CD4-positive, alpha-beta T cell (primary cell): ENCODE data around the gene RFPL2. TPM values are rescaled to one million over a fixed set of nuclear protein-coding genes. Genes with fewer than 3 reads are reported as not detected.

Source experiments
- ATAC-seq: fragments of 200-7000 bp; cut with Tn5 transposase; one replicate; pipeline ENCODE4 v1.10.0; 2022; ENCODE audit warnings: mild to moderate bottlenecking; ENCODE audit not compliant: poor library complexity
- CTCF ChIA-PET: fragments of 350-600 bp; sonication (Branson Sonifier 250); formaldehyde crosslinking; loops from one replicate; lab custom pipeline; 2021; ENCODE audit warnings: antibody characterized with exemption, inconsistent platforms; lab: Charles Lee
- POLR2A ChIA-PET: fragments of 350-600 bp; sonication (Branson Sonifier 250); formaldehyde crosslinking; loops from one replicate; lab custom pipeline; 2021; ENCODE audit warnings: antibody characterized with exemption, inconsistent platforms; lab: Charles Lee
- DNase-seq, 14 experiments: peaks; one replicate each; pipeline ENCODE4 v3.0.0-alpha.2; 2013 to 2020; ENCODE audit warnings: mixed read lengths in 2 of 14
- H3K27ac ChIP-seq, 2 donors: one replicate each; pipeline versions ENCODE4 v1.5.1 to v1.7.0; 2013; ENCODE audit warnings: low read length in 2 of 2, low read depth in 1 of 2, mild to moderate bottlenecking in 1 of 2
- H3K27me3 ChIP-seq, 2 experiments: 1 replicate in 1 of 2; 2 replicates in 1 of 2; pipeline versions ENCODE4 v1.6.1 to v1.7.0; 2013; ENCODE audit warnings: low read length in 2 of 2, control low read depth in 1 of 2, mild to moderate bottlenecking in 1 of 2, moderate library complexity in 1 of 2; ENCODE audit not compliant: insufficient read depth in 2 of 2, control insufficient read depth in 1 of 2
- H3K36me3 ChIP-seq: one replicate; pipeline ENCODE4 v1.6.1; 2013; ENCODE audit warnings: low read length, control low read depth; ENCODE audit not compliant: insufficient read depth
- H3K4me1 ChIP-seq: one replicate; pipeline ENCODE4 v1.6.1; 2013; ENCODE audit warnings: low read length, control low read depth; ENCODE audit not compliant: insufficient read depth
- H3K4me3 ChIP-seq: one replicate; pipeline ENCODE4 v1.5.1; 2013; ENCODE audit warnings: mild to moderate bottlenecking, low read length, moderate library complexity
- H3K9me3 ChIP-seq, 2 experiments: 1 replicate in 1 of 2; 2 replicates in 1 of 2; pipeline versions ENCODE4 v1.6.1 to v1.7.0; 2013; ENCODE audit warnings: low read length in 2 of 2, mild to moderate bottlenecking in 2 of 2, control low read depth in 1 of 2, moderate library complexity in 1 of 2; ENCODE audit not compliant: control insufficient read depth in 1 of 2, insufficient read depth in 1 of 2
- H3K27ac Mint-ChIP-seq: one replicate; pipeline ENCODE4 v1.8.0; 2020; ENCODE audit warnings: mixed read lengths
- H3K27me3 Mint-ChIP-seq: one replicate; pipeline ENCODE4 v1.8.0; 2021; ENCODE audit warnings: mixed read lengths
- H3K36me3 Mint-ChIP-seq: one replicate; pipeline ENCODE4 v1.8.0; 2021; ENCODE audit warnings: low read depth, mixed read lengths
- H3K4me1 Mint-ChIP-seq: one replicate; pipeline ENCODE4 v1.8.0; 2021; ENCODE audit warnings: low read depth, mixed read lengths
- H3K4me3 Mint-ChIP-seq: one replicate; pipeline ENCODE4 v1.8.0; 2020; ENCODE audit warnings: mild to moderate bottlenecking, mixed read lengths
- H3K9me3 Mint-ChIP-seq: one replicate; pipeline ENCODE4 v1.8.0; 2020; ENCODE audit warnings: mixed read lengths
- CTCF ChIP-seq: fragments of 200-600 bp; IDR thresholded peaks from one replicate; pipeline ENCODE4 v1.8.0; 2022; ENCODE audit warnings: antibody characterized with exemption, mild to moderate bottlenecking
- intact Hi-C, 2 experiments: fragments of 100-400 bp; cut with DNase I in 1 of 2; cut with micrococcal nuclease in 1 of 2; formaldehyde crosslinking; loops; one replicate each; pipeline versions ENCODE4 v1.15.1 to v1.9.0; 2023 to 2025; cut with DNase I, micrococcal nuclease
- total RNA-seq, 174 experiments: library from RNA in 2 of 174; stranded (reverse) in 2 of 174; gene quantifications; one replicate each; pipeline ENCODE4 v1.2.3 and lab custom pipeline; 2021 to 2026

Gene RFPL2
- total RNA-seq, 2 experiments from 2014 or later = 0.30 to 0.47 TPM

- Mint-ChIP-seq H3K9me3 (no peaks in the 10 kb centered on the region), H3K27ac (no peak overlapping the region), H3K36me3 (no peaks in the 10 kb centered on the region), H3K4me3 (no peak overlapping the region), H3K27me3 (peaks cover 15% of the 10 kb centered on the region), H3K4me1 (no peaks in the 10 kb centered on the region)
- TF ChIP-seq CTCF = no peak
- Histone ChIP-seq H3K9me3 (peaks cover 0 to 2% of the 10 kb centered on the region in 2 experiments), H3K36me3 (no peaks in the 10 kb centered on the region), H3K4me3 (no peak overlapping the region), H3K4me1 (no peaks in the 10 kb centered on the region), H3K27ac (no peak overlapping the region), H3K27me3 (peaks cover 5% of the 10 kb centered on the region in 2 experiments)
- CTCF ChIA-PET = no interaction called here
- DNase-seq (no peak), ATAC-seq (no peak)
- POLR2A ChIA-PET = no interaction called here
- intact Hi-C loops = no loop called here
Measured at GRCh38 chr22:32217465-32217864, 12.6 kb upstream of the RFPL2 start.

GRCh38 chr22:32216911-32217310 lies 12.0 kb upstream of the RFPL2 start:
- Histone ChIP-seq H3K27ac (no peak overlapping the region), H3K27me3 (peaks cover 5% of the 10 kb centered on the region in 2 experiments), H3K9me3 (peaks cover 0 to 4% of the 10 kb centered on the region in 2 experiments), H3K4me1 (no peaks in the 10 kb centered on the region), H3K4me3 (no peak overlapping the region), H3K36me3 (no peaks in the 10 kb centered on the region)
- ATAC-seq = no peak
- no peak for DNase-seq
- CTCF ChIA-PET = no interaction called here
- no peaks in the 10 kb centered on the region for H3K9me3 Mint-ChIP-seq
- H3K27me3 Mint-ChIP-seq = peaks cover 15% of the 10 kb centered on the region
- POLR2A ChIA-PET = no interaction called here
- H3K36me3 Mint-ChIP-seq = no peaks in the 10 kb centered on the region
- no peaks in the 10 kb centered on the region for H3K4me1 Mint-ChIP-seq
- H3K4me3 Mint-ChIP-seq = no peak overlapping the region
- no peak for TF ChIP-seq CTCF
- intact Hi-C loops = no loop called here
- no peak overlapping the region for H3K27ac Mint-ChIP-seq

GRCh38 chr22:32211011-32211410 lies 6.1 kb upstream of the RFPL2 start:
- Histone ChIP-seq H3K27ac (no peak overlapping the region), H3K27me3 (peaks cover 2 to 5% of the 10 kb centered on the region in 2 experiments), H3K36me3 (no peaks in the 10 kb centered on the region), H3K4me1 (peaks cover 14% of the 10 kb centered on the region), H3K9me3 (peaks cover 0 to 4% of the 10 kb centered on the region in 2 experiments), H3K4me3 (no peak overlapping the region)
- POLR2A ChIA-PET = interaction anchor here (0.7 kb wide), 1 partner anchor 9 kb away, joined by 3 read pairs; no protein-coding TSS in a partner anchor
- intact Hi-C loops = no loop called here
- no peak for TF ChIP-seq CTCF
- DNase-seq (no peak), ATAC-seq (no peak)
- no peaks in the 10 kb centered on the region for H3K9me3 Mint-ChIP-seq
- H3K27me3 Mint-ChIP-seq = peaks cover 25% of the 10 kb centered on the region
- no peak overlapping the region for H3K4me3 Mint-ChIP-seq
- CTCF ChIA-PET = no interaction called here
- peaks cover 6% of the 10 kb centered on the region for H3K4me1 Mint-ChIP-seq
- no peaks in the 10 kb centered on the region for H3K36me3 Mint-ChIP-seq
- no peak overlapping the region for H3K27ac Mint-ChIP-seq
